ENCODE results near the gene ZNF594. TPM values are rescaled to one million over a fixed set of nuclear protein-coding genes. Genes with fewer than 3 reads are reported as not detected.
"Not testable (repeated sequence)": the region's sequence is repeated elsewhere in the genome, so short reads cannot be mapped to it uniquely, and the experiment has no call there.

ZNF594 gene
- total RNA-seq, 1 donor from 2014 or later: 21.2 TPM

DNA sequence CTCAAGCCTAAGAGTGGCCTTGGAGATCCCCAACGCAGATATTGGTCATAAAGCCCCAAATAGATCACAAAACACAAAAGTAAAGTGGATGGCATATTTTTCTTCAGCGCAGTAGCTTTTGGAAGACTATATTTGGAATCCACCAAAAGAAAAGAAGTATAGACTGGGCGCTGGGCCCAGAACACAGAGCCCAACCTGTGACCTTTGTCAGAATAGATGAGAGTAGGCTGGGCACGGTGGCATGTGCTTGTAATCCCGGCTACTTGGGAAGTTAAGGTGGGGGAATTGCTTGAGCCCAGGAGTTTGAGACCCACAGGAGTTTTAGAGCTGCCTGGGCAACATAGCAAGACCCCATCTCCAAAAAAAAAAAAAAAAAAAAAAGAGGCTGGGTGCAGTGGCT, 28.4 kb upstream of the ZNF594 start:
- Mint-ChIP-seq H3K4me3 (ENCODE audit: unreplicated experiment) (no peak overlapping the region), H3K27ac (ENCODE audit: unreplicated experiment) (no peak overlapping the region), H3K36me3 (ENCODE audit: unreplicated experiment) (no peaks in the 10 kb centered on the region), H3K4me1 (ENCODE audit: low read depth, unreplicated experiment) (no peaks in the 10 kb centered on the region), H3K9me3 (ENCODE audit: unreplicated experiment) (peaks cover 1% of the 10 kb centered on the region), H3K27me3 (ENCODE audit: unreplicated experiment) (peaks cover 3% of the 10 kb centered on the region)
- DNase-seq: no peak
- TF ChIP-seq, protein P1, sequence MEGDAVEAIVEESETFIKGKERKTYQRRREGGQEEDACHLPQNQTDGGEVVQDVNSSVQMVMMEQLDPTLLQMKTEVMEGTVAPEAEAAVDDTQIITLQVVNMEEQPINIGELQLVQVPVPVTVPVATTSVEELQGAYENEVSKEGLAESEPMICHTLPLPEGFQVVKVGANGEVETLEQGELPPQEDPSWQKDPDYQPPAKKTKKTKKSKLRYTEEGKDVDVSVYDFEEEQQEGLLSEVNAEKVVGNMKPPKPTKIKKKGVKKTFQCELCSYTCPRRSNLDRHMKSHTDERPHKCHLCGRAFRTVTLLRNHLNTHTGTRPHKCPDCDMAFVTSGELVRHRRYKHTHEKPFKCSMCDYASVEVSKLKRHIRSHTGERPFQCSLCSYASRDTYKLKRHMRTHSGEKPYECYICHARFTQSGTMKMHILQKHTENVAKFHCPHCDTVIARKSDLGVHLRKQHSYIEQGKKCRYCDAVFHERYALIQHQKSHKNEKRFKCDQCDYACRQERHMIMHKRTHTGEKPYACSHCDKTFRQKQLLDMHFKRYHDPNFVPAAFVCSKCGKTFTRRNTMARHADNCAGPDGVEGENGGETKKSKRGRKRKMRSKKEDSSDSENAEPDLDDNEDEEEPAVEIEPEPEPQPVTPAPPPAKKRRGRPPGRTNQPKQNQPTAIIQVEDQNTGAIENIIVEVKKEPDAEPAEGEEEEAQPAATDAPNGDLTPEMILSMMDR (IDR thresholded peaks at IDR 0.05; ENCODE audit: partially characterized antibody, unreplicated experiment): no peak

DNA sequence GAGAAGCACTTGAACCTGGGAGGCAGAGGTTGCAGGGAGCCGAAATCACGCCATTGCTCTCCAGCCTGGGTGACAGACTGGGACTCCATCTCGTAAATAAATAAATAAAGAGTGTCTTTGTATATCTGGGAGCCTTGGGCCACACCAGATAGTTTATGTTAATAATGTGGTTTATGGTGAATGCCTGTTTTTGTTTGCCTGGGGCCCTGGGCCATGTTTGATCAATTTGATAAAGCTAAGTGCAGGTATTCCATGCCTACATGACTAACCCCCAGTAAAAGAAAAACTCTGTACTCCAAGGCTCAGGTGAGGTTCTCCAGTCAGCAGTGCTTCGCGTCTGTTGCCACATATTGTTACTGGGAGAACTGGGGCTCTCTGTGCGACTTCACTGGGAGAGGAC, 27.9 kb upstream of the ZNF594 start:
- H3K4me3 Mint-ChIP-seq (ENCODE audit: unreplicated experiment): no peak overlapping the region
- DNase-seq: no peak

DNA sequence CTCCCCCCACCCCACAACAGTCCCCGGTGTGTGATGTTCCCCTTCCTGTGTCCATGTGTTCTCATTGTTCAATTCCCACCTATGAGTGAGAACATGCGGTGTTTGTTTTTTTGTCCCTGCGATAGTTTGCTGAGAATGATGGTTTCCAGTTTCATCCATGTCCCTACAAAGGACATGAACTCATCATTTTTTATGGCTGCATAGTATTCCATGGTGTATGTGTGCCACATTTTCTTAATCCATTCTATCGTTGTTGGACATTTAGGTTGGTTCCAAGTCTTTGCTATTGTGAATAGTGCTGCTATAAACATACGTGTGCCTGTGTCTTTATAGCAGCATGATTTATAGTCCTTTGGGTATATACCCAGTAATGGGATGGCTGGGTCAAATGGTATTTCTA, 25.9 kb upstream of the ZNF594 start:
- not testable (repeated sequence) for H3K27me3 Mint-ChIP-seq (ENCODE audit: unreplicated experiment); H3K4me3 Mint-ChIP-seq (ENCODE audit: unreplicated experiment); H3K4me1 Mint-ChIP-seq (ENCODE audit: low read depth, unreplicated experiment); H3K9me3 Mint-ChIP-seq (ENCODE audit: unreplicated experiment); DNase-seq; H3K36me3 Mint-ChIP-seq (ENCODE audit: unreplicated experiment); H3K27ac Mint-ChIP-seq (ENCODE audit: unreplicated experiment)

More for the DNA sequence above, 27.9 kb upstream of the ZNF594 start:
- TF ChIP-seq, protein P1 (IDR thresholded peaks at IDR 0.05; ENCODE audit: partially characterized antibody, unreplicated experiment): no peak
- Mint-ChIP-seq H3K36me3 (ENCODE audit: unreplicated experiment) (no peaks in the 10 kb centered on the region), H3K27me3 (ENCODE audit: unreplicated experiment) (peaks cover 3% of the 10 kb centered on the region), H3K4me1 (ENCODE audit: low read depth, unreplicated experiment) (no peaks in the 10 kb centered on the region), H3K9me3 (ENCODE audit: unreplicated experiment) (peaks cover 1% of the 10 kb centered on the region), H3K27ac (ENCODE audit: unreplicated experiment) (no peak overlapping the region)

DNA sequence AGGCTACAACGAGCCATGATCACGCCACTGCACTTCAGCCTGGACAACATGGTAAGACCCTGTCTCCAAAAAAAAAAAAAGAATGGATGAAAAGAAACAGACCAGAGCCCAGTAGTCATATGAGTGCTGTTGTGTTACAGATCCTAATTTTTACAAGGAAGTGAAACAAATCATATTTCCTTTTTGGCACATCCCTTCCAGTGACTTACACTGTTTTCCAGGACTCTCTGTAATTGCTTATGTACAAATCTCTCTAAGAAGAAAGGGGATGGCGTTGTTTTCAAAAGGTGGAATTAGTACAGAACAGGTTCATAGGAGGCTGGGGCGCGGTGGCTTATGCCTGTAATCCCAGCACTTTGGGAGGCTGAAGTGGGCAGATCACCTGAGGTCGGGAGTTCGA, 19.8 kb upstream of the ZNF594 start:
- H3K36me3 Mint-ChIP-seq (ENCODE audit: unreplicated experiment): peaks cover 8% of the 10 kb centered on the region
- no peak for DNase-seq
- H3K4me1 Mint-ChIP-seq (ENCODE audit: low read depth, unreplicated experiment): no peaks in the 10 kb centered on the region
- peaks cover 4% of the 10 kb centered on the region for H3K27me3 Mint-ChIP-seq (ENCODE audit: unreplicated experiment)
- TF ChIP-seq, protein P1 (IDR thresholded peaks at IDR 0.05; ENCODE audit: partially characterized antibody, unreplicated experiment): no peak
- H3K27ac Mint-ChIP-seq (ENCODE audit: unreplicated experiment): no peak overlapping the region
- peaks cover 3% of the 10 kb centered on the region for H3K9me3 Mint-ChIP-seq (ENCODE audit: unreplicated experiment)
- no peak overlapping the region for H3K4me3 Mint-ChIP-seq (ENCODE audit: unreplicated experiment)

DNA sequence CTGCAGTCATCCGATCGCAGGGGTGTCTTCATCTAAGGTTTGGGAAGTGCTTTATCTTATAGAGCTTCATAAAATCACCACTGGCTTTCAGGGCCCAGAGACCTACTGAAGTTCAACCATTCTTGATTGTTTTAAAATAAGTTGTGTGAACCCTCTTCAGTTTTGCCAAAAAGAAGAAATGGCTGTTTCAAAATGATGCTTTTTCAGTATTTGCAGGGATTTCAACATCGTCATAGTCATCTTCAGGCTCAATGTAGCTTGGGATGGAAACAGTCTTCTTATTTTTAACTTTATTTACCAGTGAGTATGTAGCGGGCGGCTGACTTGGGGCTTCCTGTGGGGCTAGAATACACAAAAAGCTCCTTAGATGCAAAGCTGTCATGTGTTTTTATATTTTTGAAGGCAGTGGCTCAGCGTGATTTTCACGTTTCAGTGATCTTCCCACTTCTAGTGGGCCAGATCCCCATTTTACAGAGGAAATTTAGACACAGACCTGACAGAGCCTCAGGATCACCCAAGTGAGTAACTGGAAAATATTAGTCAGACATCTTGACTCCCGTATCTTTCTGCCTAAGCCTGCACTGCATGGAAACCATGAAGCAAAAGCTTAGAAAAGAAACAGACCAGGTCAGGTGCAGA, 19.1 kb upstream of the ZNF594 start:
- H3K36me3 Mint-ChIP-seq (ENCODE audit: unreplicated experiment): peaks cover 8% of the 10 kb centered on the region
- H3K4me1 Mint-ChIP-seq (ENCODE audit: low read depth, unreplicated experiment): no peaks in the 10 kb centered on the region
- no peak overlapping the region for H3K4me3 Mint-ChIP-seq (ENCODE audit: unreplicated experiment)
- no peak for DNase-seq
- H3K27me3 Mint-ChIP-seq (ENCODE audit: unreplicated experiment): peaks cover 4% of the 10 kb centered on the region
- TF ChIP-seq, protein P1 (IDR thresholded peaks at IDR 0.05; ENCODE audit: partially characterized antibody, unreplicated experiment): no peak
- no peak overlapping the region for H3K27ac Mint-ChIP-seq (ENCODE audit: unreplicated experiment)
- H3K9me3 Mint-ChIP-seq (ENCODE audit: unreplicated experiment): peaks cover 3% of the 10 kb centered on the region
